ENCODE data around the gene PRKCH.

The PRKCH gene

GRCh38 chr14:61510736-61511557 is 189.6 kb downstream of the PRKCH start:
- DNase-seq (ENCODE audit: low read depth in 2 of 2) = no peak

GRCh38 chr14:61511558-61511948 is 190.2 kb downstream of the PRKCH start:
- DNase-seq (ENCODE audit: low read depth in 2 of 2) = peak; percentile 46 to 66

GRCh38 chr14:61512026-61512834 is 190.9 kb downstream of the PRKCH start:
- no peak for DNase-seq (ENCODE audit: low read depth in 2 of 2)

GRCh38 chr14:61513986-61514830 is 192.8 kb downstream of the PRKCH start:
- no peak for DNase-seq (ENCODE audit: low read depth in 2 of 2)

- DNase-seq (ENCODE audit: low read depth in 2 of 2) = no peak
Observed at GRCh38 chr14:61514927-61515326, 193.5 kb downstream of the PRKCH start.

GRCh38 chr14:61515436-61516117 is 194.2 kb downstream of the PRKCH start:
- DNase-seq (ENCODE audit: low read depth in 2 of 2) = no peak

GRCh38 chr14:61516118-61516743 is 194.9 kb downstream of the PRKCH start:
- no peak for DNase-seq (ENCODE audit: low read depth in 2 of 2)

- DNase-seq (ENCODE audit: low read depth in 2 of 2) = no peak
Observed at GRCh38 chr14:61516964-61517653, 195.7 kb downstream of the PRKCH start.

GRCh38 chr14:61517911-61518384 is 196.6 kb downstream of the PRKCH start:
- no peak for DNase-seq (ENCODE audit: low read depth in 2 of 2)

GRCh38 chr14:61518403-61518802 is 197.0 kb downstream of the PRKCH start:
- no peak for DNase-seq (ENCODE audit: low read depth in 2 of 2)

GRCh38 chr14:61519106-61519505 is 197.7 kb downstream of the PRKCH start:
- DNase-seq (ENCODE audit: low read depth in 2 of 2) = no peak

GRCh38 chr14:61519735-61520134 is 198.4 kb downstream of the PRKCH start:
- DNase-seq (ENCODE audit: low read depth in 2 of 2) = no peak

- DNase-seq (ENCODE audit: low read depth in 2 of 2) = no peak
Observed at GRCh38 chr14:61520576-61520975, 199.2 kb downstream of the PRKCH start.

GRCh38 chr14:61521773-61522172 is 200.4 kb downstream of the PRKCH start:
- DNase-seq (ENCODE audit: low read depth in 2 of 2) = no peak

GRCh38 chr14:61523751-61524150 is 202.4 kb downstream of the PRKCH start:
- DNase-seq (ENCODE audit: low read depth in 2 of 2) = no peak

- no peak for DNase-seq (ENCODE audit: low read depth in 2 of 2)
Observed at GRCh38 chr14:61524211-61524806, 202.9 kb downstream of the PRKCH start.

- DNase-seq (ENCODE audit: low read depth in 2 of 2) = no peak
Observed at GRCh38 chr14:61524936-61525292, 203.5 kb downstream of the PRKCH start.

- peak; percentile 63 to 70 for DNase-seq (ENCODE audit: low read depth in 2 of 2)
Observed at GRCh38 chr14:61525293-61526011, 204.1 kb downstream of the PRKCH start.
